Nephron progenitor cell (in vitro differentiated cells): ENCODE measurements around the gene ZNF658.
"Not testable (repeated sequence)": the region's sequence is repeated elsewhere in the genome, so short reads cannot be mapped to it uniquely, and the experiment has no call there.

Experiments
- DNase-seq: peaks from one replicate; pipeline ENCODE4 v3.0.0; 2021
- H3K27ac Mint-ChIP-seq: 2 replicates; pipeline ENCODE4 v1.8.0; 2021; ENCODE audit warnings: mild to moderate bottlenecking, moderate library complexity, mixed read lengths
- H3K27me3 Mint-ChIP-seq: 2 replicates; pipeline ENCODE4 v1.8.0; 2021; ENCODE audit warnings: mild to moderate bottlenecking, low read depth, mixed read lengths; ENCODE audit not compliant: poor library complexity
- H3K36me3 Mint-ChIP-seq: 2 replicates; pipeline ENCODE4 v1.8.0; 2021; ENCODE audit warnings: low read depth, mixed read lengths
- H3K4me1 Mint-ChIP-seq: 2 replicates; pipeline ENCODE4 v1.8.0; 2021; ENCODE audit warnings: mixed read lengths
- H3K4me3 Mint-ChIP-seq: 2 replicates; pipeline ENCODE4 v1.8.0; 2021; ENCODE audit warnings: mild to moderate bottlenecking, moderate library complexity, mixed read lengths
- H3K9me3 Mint-ChIP-seq: 2 replicates; pipeline ENCODE4 v1.8.0; 2021; ENCODE audit warnings: mild to moderate bottlenecking, moderate library complexity, mixed read lengths

ZNF658 gene

GRCh38 chr9:66952576-66952975, 52.1 kb downstream of the ZNF658 start:
- H3K9me3 Mint-ChIP-seq, H3K4me1 Mint-ChIP-seq, H3K27ac Mint-ChIP-seq, H3K4me3 Mint-ChIP-seq, H3K36me3 Mint-ChIP-seq, H3K27me3 Mint-ChIP-seq, DNase-seq: not testable (repeated sequence)
